RPMI8226 (cell line): ENCODE data around the gene USP17L28.
"Not testable (repeated sequence)": the region's sequence is repeated elsewhere in the genome, so short reads cannot be mapped to it uniquely, and the experiment has no call there.

ENCODE experiments used
- DNase-seq: peaks from one replicate; pipeline ENCODE4 v3.0.0-alpha.2; 2015

The USP17L28 gene

GRCh38 chr4:9348593-9348992 lies at the start of gene USP17L28:
Gene USP17L28 (plus strand): TSS chr4:9348893. CDS start chr4:9348893, 0 bp downstream.
- DNase-seq = not testable (repeated sequence)

GRCh38 chr4:9324191-9324590 lies 24.5 kb upstream of the USP17L28 start:
- DNase-seq = not testable (repeated sequence)

DNA sequence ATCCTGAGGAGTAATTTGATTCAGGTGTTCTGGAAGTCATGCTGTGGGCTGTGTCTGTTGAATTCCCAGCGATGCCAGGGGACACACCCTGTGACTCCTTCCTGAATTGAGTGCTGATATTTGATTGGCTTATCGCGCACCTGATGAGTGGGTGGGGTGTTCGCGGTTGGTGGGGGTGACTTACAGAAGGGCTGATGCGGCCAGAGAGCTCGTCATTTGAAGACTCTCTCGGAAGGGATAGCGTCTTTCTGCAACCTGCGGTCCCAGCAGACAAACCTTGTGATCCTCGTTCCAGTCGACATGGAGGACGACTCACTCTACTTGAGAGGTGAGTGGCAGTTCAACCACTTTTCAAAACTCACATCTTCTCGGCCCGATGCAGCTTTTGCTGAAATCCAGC lies 23.8 kb upstream of the USP17L28 start, which contains the start of gene USP17L24:
Gene USP17L24 (plus strand): TSS at position 301 of the 400 bp plus-strand sequence. CDS start 0 bp downstream, at position 301.
- DNase-seq = not testable (repeated sequence)

DNA sequence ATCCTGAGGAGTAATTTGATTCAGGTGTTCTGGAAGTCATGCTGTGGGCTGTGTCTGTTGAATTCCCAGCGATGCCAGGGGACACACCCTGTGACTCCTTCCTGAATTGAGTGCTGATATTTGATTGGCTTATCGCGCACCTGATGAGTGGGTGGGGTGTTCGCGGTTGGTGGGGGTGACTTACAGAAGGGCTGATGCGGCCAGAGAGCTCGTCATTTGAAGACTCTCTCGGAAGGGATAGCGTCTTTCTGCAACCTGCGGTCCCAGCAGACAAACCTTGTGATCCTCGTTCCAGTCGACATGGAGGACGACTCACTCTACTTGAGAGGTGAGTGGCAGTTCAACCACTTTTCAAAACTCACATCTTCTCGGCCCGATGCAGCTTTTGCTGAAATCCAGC lies 19.1 kb upstream of the USP17L28 start, which contains the start of gene USP17L25:
Gene USP17L25 (plus strand): TSS at position 301 of the 400 bp plus-strand sequence. CDS start 0 bp downstream, at position 301.
- not testable (repeated sequence) for DNase-seq

- DNase-seq = not testable (repeated sequence)
These were observed 14.3 kb upstream of the USP17L28 start, which contains the start of gene USP17L26 for GRCh38 chr4:9334358-9334757. Gene USP17L26 (plus strand): TSS chr4:9334658. CDS start chr4:9334658, 0 bp downstream.

GRCh38 chr4:9339103-9339502 lies 9.6 kb upstream of the USP17L28 start, which contains the start of gene USP17L5:
Gene USP17L5 (plus strand): TSS chr4:9339403. CDS start chr4:9339403, 0 bp downstream.
- DNase-seq = not testable (repeated sequence)

DNA sequence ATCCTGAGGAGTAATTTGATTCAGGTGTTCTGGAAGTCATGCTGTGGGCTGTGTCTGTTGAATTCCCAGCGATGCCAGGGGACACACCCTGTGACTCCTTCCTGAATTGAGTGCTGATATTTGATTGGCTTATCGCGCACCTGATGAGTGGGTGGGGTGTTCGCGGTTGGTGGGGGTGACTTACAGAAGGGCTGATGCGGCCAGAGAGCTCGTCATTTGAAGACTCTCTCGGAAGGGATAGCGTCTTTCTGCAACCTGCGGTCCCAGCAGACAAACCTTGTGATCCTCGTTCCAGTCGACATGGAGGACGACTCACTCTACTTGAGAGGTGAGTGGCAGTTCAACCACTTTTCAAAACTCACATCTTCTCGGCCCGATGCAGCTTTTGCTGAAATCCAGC lies 4.8 kb upstream of the USP17L28 start, which contains the start of gene USP17L27:
Gene USP17L27 (plus strand): TSS at position 301 of the 400 bp plus-strand sequence. CDS start 0 bp downstream, at position 301.
- DNase-seq = not testable (repeated sequence)

GRCh38 chr4:9350866-9351265 lies 2.2 kb downstream of the USP17L28 start:
- not testable (repeated sequence) for DNase-seq

DNA sequence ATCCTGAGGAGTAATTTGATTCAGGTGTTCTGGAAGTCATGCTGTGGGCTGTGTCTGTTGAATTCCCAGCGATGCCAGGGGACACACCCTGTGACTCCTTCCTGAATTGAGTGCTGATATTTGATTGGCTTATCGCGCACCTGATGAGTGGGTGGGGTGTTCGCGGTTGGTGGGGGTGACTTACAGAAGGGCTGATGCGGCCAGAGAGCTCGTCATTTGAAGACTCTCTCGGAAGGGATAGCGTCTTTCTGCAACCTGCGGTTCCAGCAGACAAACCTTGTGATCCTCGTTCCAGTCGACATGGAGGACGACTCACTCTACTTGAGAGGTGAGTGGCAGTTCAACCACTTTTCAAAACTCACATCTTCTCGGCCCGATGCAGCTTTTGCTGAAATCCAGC lies 4.6 kb downstream of the USP17L28 start, which contains the start of gene USP17L29:
Gene USP17L29 (plus strand): TSS at position 301 of the 400 bp plus-strand sequence. CDS start 0 bp downstream, at position 301.
- DNase-seq = not testable (repeated sequence)

DNA sequence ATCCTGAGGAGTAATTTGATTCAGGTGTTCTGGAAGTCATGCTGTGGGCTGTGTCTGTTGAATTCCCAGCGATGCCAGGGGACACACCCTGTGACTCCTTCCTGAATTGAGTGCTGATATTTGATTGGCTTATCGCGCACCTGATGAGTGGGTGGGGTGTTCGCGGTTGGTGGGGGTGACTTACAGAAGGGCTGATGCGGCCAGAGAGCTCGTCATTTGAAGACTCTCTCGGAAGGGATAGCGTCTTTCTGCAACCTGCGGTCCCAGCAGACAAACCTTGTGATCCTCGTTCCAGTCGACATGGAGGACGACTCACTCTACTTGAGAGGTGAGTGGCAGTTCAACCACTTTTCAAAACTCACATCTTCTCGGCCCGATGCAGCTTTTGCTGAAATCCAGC lies 14.1 kb downstream of the USP17L28 start, which contains the start of gene USP17L30:
Gene USP17L30 (plus strand): TSS at position 301 of the 400 bp plus-strand sequence. CDS start 0 bp downstream, at position 301.
- not testable (repeated sequence) for DNase-seq

GRCh38 chr4:9379881-9380280 lies 31.2 kb downstream of the USP17L28 start:
- not testable (repeated sequence) for DNase-seq

- not testable (repeated sequence) for DNase-seq
These were observed 32.4 kb downstream of the USP17L28 start for GRCh38 chr4:9381012-9381534.

DNA sequence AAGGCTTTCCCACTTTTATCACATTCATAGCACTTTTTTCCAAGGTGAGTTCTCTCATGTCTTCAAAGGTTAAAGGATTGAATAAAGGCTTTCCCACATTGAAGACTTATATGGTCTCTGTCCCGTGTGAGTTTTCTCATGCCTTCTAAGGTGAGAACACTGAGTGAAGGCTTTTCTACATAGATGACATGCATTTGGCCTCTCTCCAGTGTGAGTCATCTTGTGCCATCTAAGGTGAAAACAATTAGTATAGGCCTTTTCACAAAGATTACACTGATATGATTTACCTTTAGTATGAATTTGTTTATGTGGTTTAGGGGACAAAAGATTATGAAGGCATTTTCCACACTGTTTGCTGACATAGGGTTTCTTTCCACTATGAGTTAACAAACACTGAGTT lies 35.4 kb downstream of the USP17L28 start:
- DNase-seq = no peak

DNA sequence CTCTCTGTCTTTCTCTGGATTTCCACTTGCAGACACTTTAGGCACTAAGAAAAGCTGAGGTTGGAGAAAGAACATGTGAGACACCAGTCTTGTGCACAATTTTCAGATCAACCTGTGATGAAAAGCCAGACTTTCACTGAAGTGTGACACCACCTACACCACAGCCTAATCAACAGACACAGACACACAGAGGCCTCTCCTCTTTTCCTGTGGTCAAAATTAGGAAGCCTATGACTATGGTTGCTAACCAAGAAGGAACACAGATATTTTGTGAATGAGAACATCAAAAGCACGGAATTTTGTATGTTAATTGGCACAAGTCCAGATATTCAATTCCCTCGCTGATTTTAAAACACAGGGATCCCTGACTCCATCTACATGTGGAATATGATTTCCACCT lies 40.3 kb downstream of the USP17L28 start:
- not testable (repeated sequence) for DNase-seq
